ENCODE measurements around the gene CSE1L.

- TF ChIP-seq CTCF (conservative IDR thresholded peaks at IDR 0.05; ENCODE audit: low read depth, low read length) (no peak), EZH2 (IDR thresholded peaks at IDR 0.05; ENCODE audit: borderline replicate concordance, low read depth, low read length, poor library complexity, severe bottlenecking) (no peak)
Measured at GRCh38 chr20:49096203-49096730, 50.2 kb downstream of the CSE1L start.
